OCI-LY1 (cell line): Measurements from ENCODE around the gene DBX1.

Experiments used
- EZH2 ChIP-seq: fragments of 200-600 bp; sonication (generic), shearing (Covaris generic); IDR thresholded peaks from 2 replicates; pipeline ENCODE4 v1.8.0; 2017; ENCODE audit warnings: borderline replicate concordance, mixed run types, mild to moderate bottlenecking, antibody characterized with exemption, low read length, moderate library complexity, mixed read lengths
- TF ChIP-seq, protein P1 (sequence below): fragments of 200-600 bp; sonication (generic), shearing (Covaris generic); IDR thresholded peaks from 2 replicates; pipeline ENCODE4 v1.5.1; 2017; ENCODE audit warnings: mild to moderate bottlenecking, antibody characterized with exemption, low read length, moderate library complexity, mixed read lengths

DNA sequence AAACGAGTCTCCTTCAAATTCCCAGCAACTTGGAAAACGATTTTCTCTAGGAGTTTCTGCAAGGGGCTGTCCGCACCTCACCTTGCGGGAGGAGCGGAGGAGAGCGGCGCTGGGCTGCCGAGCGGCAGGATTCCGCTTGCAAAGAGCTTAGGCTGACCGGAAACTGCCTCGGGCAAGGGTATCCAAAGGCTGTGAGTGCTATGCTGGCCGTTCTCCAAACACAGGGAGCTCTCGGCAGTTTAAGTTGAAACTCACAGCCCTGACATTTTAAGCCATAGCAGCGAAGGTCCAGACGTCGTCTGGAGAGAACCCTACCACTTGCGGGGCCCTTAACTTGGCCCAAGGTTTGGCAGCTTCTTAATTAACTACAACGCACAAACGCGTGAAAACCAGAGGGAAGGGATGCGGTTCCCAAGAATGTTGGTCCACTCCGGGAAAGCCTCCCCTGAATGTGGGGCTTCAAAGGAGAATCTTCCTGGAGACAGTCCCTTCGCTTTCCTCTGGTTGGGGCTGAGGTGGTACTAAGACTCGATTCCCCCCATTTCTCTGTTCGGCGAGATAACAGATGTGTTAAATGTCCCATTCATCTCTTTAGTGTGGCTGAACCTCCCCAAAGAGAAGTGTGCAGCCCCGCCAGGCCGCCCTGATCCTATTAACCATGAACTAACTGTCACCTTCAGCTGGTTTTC is 1.1 kb upstream of the DBX1 start:
- TF ChIP-seq, protein P1, sequence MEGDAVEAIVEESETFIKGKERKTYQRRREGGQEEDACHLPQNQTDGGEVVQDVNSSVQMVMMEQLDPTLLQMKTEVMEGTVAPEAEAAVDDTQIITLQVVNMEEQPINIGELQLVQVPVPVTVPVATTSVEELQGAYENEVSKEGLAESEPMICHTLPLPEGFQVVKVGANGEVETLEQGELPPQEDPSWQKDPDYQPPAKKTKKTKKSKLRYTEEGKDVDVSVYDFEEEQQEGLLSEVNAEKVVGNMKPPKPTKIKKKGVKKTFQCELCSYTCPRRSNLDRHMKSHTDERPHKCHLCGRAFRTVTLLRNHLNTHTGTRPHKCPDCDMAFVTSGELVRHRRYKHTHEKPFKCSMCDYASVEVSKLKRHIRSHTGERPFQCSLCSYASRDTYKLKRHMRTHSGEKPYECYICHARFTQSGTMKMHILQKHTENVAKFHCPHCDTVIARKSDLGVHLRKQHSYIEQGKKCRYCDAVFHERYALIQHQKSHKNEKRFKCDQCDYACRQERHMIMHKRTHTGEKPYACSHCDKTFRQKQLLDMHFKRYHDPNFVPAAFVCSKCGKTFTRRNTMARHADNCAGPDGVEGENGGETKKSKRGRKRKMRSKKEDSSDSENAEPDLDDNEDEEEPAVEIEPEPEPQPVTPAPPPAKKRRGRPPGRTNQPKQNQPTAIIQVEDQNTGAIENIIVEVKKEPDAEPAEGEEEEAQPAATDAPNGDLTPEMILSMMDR, result no peak
- TF ChIP-seq EZH2, result no peak
